Right kidney (tissue), 1 donor: ENCODE measurements around the gene ADCY4.
A peak's percentile ranks its signal among the peaks of the same experiment; 100 is the strongest.
"Not testable (repeated sequence)": the region's sequence is repeated elsewhere in the genome, so short reads cannot be mapped to it uniquely, and the experiment has no call there.

ENCODE experiments used
- DNase-seq: peaks from one replicate; pipeline ENCODE4 v3.0.0-alpha.2; 2016

Gene ADCY4

GRCh38 chr14:24367514-24368211, 32.8 kb upstream of the ADCY4 start, which contains the start of gene NFATC4:
Gene NFATC4, plus strand, starts transcription at chr14:24368184. Its CDS starts 157 bp downstream, at chr14:24368341.
- peak; percentile 95 for DNase-seq

DNA sequence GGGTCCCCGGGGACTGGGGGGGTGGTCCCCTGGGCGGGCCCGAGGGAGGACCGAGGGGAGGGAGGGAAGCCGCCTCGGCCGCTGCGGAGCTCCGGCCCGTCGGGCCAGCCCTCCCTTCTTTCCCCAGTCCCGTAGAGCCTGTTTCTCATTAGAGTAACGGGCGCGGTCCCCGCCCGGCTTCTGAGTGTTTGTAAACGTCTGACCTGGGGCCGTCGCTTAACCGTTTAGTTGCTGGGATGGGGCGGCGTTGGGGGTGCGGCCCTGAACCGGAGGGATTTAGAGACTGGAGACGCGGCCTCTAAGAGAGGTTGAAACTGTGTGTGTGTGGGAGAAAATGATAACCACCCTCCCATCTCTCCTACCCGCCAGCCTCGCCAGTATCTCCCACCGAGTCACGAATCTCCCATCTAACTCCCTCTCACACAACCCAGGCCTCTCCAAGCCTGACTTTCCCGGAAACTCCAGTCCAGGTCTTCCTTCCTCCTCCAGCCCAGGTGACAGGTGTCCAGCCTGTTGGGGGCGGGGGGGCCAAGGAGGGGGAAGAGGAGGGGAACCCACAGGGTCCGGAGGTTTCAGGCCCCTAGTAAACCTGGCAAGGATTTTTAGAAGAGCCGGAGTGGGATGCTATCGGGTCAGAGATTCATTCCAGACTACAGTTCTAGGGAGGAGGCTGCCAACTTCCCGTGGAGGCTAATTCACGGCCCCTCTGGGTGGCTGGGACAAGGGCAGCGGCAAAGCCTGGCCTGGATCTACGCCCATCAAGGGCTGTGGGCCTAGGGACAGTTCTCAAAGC, 32.0 kb upstream of the ADCY4 start:
- peak; percentile 97 for DNase-seq

GRCh38 chr14:24366413-24366720, 31.5 kb upstream of the ADCY4 start:
- no peak for DNase-seq

DNA sequence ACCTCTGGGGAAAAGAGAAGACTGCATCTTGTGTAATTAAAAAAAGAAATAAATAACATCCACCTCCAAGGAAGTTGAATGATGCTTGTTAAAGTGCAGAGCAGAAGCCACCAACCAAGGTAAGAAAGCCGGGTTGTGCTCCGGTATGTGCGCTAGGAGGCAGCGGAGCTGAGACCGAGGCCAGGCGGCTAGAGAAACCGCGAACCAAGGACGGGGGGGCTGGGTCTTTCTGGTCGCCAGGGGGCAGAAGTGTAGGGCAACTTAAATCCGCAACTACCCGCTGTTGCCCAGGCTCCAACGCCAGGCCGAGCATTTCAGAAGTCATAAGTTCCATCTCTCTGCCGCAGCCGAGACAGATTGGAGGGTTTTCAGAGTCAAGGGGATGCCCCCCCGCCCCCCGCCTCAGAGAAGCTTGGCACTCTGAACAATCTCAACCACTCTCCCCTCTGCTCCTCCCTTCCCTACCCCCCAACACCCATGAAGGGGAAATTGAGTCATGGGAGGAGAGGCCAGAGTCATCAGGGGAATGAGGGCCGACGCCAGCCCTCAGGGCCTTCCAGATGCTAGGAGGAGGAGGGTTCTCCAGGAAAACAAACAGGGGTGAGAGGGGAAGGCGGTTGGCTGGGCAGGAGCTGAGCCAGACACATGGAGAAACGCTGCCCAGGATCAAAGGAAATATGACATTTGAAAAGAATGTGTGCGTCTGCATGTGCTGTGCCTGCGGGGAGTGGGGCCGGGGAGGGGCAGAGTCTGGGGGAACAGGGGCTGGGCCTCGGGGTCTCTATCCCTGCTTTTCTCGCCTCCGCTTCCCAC, 30.9 kb upstream of the ADCY4 start:
- peak; percentile 69 for DNase-seq

DNA sequence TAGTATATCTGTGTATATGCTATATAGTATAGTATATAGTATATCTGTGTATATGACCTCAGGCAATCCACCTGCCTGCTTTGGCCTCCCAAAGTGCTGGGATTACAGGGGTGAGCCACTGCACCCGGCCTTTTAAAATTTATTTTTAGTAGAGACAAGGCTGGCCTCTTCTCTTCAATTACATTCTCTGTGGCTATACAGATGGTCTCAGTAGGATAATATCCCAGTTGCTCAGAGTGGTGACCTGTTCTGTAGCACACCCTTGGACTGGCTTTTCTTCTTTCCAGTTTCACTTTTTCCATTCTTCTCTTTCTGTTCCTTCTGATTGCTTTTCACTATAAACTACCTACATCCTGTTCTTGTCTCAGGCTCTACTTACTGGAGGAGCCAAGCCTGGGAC, 30.0 kb upstream of the ADCY4 start:
- DNase-seq, result no peak

- no peak for DNase-seq
Observed at GRCh38 chr14:24363401-24363800, 28.5 kb upstream of the ADCY4 start.

DNA sequence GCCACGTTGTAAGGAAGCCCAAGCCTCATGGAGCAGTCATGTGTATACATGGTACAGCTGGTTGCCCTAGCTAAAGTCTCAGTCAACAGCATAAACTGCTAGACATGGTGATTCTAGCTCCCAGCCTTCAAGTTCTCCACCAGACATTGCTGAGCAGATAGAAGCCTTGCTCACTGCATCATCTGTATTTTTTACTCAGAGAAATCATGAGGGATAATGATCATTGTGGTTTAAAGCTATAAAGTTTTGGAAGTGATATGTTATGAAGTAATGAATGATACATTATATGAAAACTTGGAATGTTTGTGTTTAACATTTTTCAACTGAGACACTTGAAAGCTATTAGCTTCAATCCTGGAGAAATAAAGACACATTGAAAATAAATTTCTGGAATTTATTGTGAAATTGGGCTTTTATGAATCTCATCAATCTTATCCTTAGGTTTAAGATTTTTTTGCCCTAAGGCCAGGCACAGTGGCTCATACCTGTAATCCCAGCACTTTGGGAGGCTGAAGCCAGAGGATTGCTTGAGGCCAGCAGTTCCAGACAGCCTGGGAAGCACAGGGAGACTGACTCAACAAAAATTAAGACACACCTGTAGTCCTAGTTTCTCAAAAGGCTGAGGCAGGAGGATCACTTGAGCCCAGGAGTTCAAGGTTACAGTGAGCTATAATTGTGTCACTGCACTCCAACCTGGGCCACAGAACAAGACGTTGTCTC, 27.5 kb upstream of the ADCY4 start:
- no peak for DNase-seq

- no peak for DNase-seq
Observed at GRCh38 chr14:24361326-24361725, 26.5 kb upstream of the ADCY4 start.

- no peak for DNase-seq
Observed at GRCh38 chr14:24360281-24360680, 25.4 kb upstream of the ADCY4 start.

- no peak for DNase-seq
Observed at GRCh38 chr14:24356208-24356607, 21.3 kb upstream of the ADCY4 start.

DNA sequence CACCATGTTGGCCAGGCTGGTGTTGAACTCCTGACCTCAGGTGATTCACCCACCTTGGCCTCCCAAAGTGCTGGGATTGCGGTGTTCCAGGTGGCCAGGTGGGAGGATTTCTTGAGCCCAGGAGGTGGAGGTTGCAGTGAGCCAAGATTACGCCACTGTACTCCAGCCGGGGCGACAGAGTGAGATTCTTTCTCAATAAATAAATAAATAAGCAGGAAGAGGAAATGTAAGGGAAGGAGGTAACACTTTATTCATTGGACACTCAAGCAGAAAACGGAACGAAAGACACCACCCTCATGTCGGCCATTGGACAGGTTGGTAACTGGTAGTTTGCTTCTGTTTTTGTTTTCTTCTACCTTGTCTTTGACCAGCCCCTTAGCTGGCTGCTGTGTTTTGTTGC, 20.1 kb upstream of the ADCY4 start:
- DNase-seq, result no peak

DNA sequence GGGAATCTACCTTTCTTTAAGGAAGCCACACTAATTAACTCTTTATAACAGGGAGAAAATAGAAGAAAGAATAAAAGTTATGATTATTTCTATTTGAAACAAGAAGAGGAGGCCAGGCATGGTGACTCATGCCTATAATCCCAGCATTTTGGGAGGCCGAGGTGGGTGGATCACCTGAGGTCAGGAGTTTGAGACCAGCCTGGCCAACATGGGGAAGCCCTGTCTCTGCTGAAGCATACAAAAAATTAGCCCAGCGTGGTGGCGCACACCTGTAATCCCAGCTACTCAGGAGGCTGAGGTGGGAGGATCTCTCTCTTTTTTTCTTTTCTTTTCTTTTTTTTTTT, 19.6 kb upstream of the ADCY4 start:
- not testable (repeated sequence) for DNase-seq

GRCh38 chr14:24353559-24354481, 18.9 kb upstream of the ADCY4 start:
- DNase-seq, result no peak

DNA sequence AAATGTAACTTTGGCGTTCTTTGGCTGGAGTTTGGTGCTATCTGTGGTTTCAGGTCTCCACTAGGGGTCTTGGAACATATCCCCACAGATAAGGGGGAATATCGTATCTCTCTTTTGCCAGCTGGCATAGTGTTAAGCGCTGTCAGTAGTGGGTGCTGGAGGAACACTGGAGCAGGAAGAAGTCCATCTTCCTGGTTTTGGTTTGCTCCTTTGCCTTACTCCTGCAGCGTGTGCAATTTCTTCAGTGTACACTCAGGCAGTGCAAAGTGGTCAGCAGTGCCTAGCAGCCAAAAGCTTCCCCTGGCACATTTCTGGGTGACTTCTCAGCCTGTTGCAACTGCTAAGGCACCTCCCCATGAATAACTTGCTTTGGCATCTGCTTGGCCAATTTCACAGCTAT, 16.6 kb upstream of the ADCY4 start:
- no peak for DNase-seq

- DNase-seq, result no peak
Observed at GRCh38 chr14:24349742-24350141, 14.9 kb upstream of the ADCY4 start.

DNA sequence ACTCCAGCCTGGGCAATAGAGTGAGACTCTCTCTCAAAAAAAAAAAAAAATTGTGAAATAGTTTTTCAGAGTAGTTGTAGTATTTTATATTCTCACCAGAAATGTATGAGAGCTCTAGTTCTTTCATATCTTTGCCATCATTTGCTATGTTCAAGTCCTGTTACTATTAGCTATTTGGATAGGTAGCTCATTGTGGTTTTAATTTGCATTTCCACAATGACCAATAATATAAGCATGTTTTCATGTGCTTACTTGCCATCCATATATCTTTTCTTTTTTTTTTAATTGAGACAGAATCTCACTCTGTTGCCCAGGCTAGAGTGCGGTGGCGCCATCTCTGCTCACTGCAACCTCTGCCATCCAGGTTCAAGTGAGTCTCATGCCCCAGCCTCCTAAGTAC, 13.3 kb upstream of the ADCY4 start:
- DNase-seq, result no peak

DNA sequence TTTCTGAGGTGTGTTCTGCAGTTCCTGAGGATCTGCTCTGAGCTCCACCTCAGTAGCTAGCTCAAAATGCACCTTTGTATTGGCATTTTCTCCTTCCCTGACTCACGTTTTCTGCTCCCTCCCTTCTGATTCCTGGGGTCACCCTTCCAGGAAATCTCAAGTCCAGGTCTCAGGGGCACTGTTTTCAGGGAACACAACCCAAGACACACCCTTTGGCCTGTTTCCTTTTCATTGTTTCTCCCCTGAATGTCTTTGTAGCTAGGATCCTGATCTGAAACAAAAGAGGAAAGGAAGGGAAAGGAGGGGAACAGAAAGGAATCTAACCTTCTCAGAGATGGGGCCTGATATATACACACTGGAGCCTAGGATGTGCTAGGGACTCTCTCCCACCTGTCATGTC, 12.3 kb upstream of the ADCY4 start:
- no peak for DNase-seq

- no peak for DNase-seq
Observed at GRCh38 chr14:24343795-24344660, 9.2 kb upstream of the ADCY4 start.

GRCh38 chr14:24342889-24343288, 8.0 kb upstream of the ADCY4 start:
- DNase-seq, result no peak

GRCh38 chr14:24340606-24341005, 5.7 kb upstream of the ADCY4 start:
- DNase-seq, result no peak
